Measurements from ENCODE around the gene GUCA1A. TPM values are rescaled to one million over a fixed set of nuclear protein-coding genes. Genes with fewer than 3 reads are reported as not detected.
"Not testable (repeated sequence)": the region's sequence is repeated elsewhere in the genome, so short reads cannot be mapped to it uniquely, and the experiment has no call there.

Gene GUCA1A
- total RNA-seq, 2 donors from 2014 or later: 0.14 to 0.21 TPM

DNA sequence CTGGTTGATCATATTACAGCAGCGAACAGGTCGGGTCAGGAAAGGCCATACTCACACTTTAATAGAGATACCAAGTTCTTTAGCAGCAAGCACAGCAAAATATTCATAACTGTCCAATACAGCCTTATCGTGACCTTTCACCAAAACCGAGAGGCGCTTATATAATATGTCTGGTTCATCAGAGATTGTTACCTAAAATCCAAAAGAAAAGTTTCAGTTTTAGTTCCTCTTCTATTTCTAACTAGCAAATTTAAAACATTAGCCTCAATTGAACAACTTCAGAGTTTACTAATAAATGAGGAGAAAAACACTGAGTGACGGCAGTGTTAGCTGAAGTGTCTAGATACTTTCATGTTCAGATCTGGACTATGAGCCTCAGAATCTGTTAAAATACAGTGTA, 38.6 kb downstream of the GUCA1A start:
- ATAC-seq (replicated peaks in 1 of 2): no peak
- H3K36me3 Mint-ChIP-seq (ENCODE audit: insufficient read depth in 2 of 2): peaks cover 1 to 25% of the 10 kb centered on the region in 2 donors
- DNase-seq: no peak
- H3K4me1 Mint-ChIP-seq (ENCODE audit: low read depth): peaks cover 20% of the 10 kb centered on the region
- no peaks in the 10 kb centered on the region for H3K27me3 Mint-ChIP-seq (ENCODE audit: low read depth)
- H3K27ac Mint-ChIP-seq: no peak overlapping the region
- H3K4me3 Mint-ChIP-seq: no peak overlapping the region
- H3K9me3 Mint-ChIP-seq: no peaks in the 10 kb centered on the region

DNA sequence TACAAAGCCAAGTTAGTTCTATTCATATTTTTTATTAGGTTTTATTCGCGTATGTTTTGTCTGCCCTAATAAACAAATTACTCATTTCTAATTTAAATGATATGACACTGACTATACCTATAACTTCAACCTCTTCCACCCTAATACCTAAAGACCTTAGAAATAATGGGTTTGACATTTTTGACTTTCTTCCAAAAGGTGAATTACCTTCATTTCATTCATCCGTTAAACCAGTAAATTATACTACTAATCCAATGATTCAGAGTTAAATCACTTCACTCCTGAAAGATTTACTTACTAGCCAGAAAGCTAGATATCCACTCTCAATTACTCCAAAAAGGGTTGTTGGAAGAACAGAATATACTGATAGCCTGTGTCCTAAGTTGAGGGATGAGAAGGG, 39.3 kb downstream of the GUCA1A start:
- Mint-ChIP-seq H3K27me3 (ENCODE audit: low read depth) (no peaks in the 10 kb centered on the region), H3K4me3 (no peak overlapping the region), H3K4me1 (ENCODE audit: low read depth) (peaks cover 22% of the 10 kb centered on the region), H3K36me3 (ENCODE audit: insufficient read depth in 2 of 2) (peaks cover 1 to 26% of the 10 kb centered on the region in 2 donors), H3K9me3 (no peaks in the 10 kb centered on the region), H3K27ac (peak overlapping the region; percentile 81)
- DNase-seq: no peak
- ATAC-seq (replicated peaks in 1 of 2): no peak

DNA sequence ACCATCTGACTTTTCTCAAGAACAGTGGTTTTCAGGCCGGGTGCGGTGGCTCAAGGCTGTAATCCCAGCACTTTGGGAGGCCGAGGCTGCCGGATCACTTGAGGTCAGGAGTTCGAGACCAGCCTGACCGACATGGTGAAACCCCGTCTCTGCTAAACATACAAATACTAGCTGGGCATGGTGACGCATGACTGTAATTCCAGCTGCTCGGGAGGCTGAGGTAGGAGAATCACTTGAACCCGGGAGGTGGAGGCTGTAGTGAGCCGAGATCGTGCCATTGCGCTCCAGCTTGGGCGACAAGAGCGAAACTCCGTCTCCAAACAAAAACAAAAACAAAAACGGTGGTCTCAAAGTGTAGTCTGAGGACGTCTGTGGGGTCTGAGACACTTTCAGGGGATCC, 43.3 kb downstream of the GUCA1A start:
- Mint-ChIP-seq H3K27ac (peak overlapping the region; percentile 76), H3K36me3 (ENCODE audit: insufficient read depth in 2 of 2) (peaks cover 4 to 16% of the 10 kb centered on the region in 2 donors), H3K4me3 (peak overlapping the region; percentile 79 to 85), H3K4me1 (ENCODE audit: low read depth) (peaks cover 37% of the 10 kb centered on the region)
- H3K9me3 Mint-ChIP-seq; H3K27me3 Mint-ChIP-seq (ENCODE audit: low read depth); DNase-seq; ATAC-seq (replicated peaks in 1 of 2): not testable (repeated sequence)

DNA sequence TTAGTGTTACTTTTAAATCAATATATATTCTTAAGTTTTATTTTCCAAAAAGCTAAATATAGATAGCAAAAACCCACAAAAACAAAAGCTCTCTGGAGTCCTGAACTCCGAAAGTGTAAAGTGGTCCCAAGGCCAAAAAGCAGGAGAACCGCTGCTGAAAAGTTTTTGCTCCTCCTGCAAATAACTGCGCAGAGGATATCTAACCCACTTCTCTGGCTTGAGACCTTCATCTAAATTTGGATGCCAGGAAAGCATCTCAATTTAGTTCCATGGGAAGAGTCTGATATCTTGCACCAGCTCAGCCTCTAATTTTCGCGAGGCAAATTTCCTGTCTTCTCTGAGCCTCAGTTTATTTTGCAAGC, 44.0 kb downstream of the GUCA1A start:
- no peak for ATAC-seq (replicated peaks in 1 of 2)
- Mint-ChIP-seq H3K27me3 (ENCODE audit: low read depth) (no peaks in the 10 kb centered on the region), H3K27ac (peak overlapping the region; percentile 99), H3K4me1 (ENCODE audit: low read depth) (peaks cover 40% of the 10 kb centered on the region), H3K36me3 (ENCODE audit: insufficient read depth in 2 of 2) (peaks cover 4 to 16% of the 10 kb centered on the region in 2 donors), H3K9me3 (no peaks in the 10 kb centered on the region), H3K4me3 (peak overlapping the region; percentile 85 to 98)
- no peak for DNase-seq

DNA sequence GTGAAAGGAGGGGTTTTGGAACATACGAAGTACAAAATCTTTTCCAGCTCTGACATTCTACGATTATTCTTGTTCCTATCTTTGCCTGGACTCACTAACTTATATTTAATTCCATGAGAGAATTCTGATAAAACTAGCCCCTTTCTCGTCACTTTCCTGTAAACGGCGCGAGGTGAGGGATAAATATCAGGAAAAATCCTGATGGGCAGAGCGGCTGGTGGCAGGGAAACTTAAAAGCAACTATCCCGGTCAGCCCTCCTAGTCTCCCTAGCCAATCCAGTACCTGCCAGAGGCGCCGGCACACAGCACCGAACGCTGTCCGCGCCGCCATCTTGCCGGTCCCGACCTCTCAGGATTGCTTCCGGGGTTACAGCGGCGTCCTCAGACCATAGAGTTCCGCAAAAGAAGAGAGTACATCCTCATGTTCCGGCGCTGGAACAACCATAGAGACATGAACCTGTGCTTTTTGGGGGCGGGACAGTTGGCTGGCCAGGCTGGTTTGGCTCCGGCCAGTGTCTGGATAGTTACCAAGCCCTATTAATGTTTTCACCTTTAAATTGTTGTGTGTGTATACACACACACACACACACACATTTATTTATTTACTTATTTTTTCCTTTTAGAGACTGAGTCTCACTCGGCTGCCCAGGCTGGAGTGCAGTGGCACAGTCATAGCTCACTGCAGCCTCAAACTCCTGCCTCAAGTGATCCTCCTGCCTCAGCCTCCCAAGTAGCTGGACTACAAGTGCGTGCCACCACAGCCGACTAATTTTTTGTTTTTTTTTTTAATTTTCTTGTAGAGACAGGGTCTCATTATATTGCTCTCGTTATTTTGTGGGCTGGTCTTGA, 44.6 kb downstream of the GUCA1A start, which contains the start of gene MRPS10:
MRPS10 (minus strand) TSS at position 343 of the 849 bp plus-strand sequence; CDS start at position 331, 12 bp downstream.
- no peaks in the 10 kb centered on the region for H3K27me3 Mint-ChIP-seq (ENCODE audit: low read depth)
- H3K9me3 Mint-ChIP-seq: no peaks in the 10 kb centered on the region

DNA sequence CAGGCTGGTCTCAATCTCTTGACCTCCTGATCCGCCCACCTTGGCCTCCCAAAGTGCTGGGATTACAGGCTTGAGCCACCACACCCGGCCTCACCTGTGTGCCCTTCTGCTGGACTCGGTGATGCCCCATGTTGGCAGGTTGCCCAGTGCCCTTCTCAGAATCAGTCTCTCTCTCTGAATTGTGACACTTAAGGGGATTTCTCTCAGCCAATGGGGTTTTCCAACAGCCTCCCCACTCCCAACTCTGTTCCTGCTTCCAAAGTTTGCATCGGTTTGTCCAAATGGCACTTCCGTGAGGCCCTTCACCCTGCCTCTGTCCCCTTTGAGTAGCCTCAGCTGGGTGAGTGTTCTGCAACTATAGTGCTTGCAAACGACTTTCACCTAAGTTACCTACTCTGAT, 47.6 kb downstream of the GUCA1A start:
- no peaks in the 10 kb centered on the region for H3K9me3 Mint-ChIP-seq
- ATAC-seq (replicated peaks in 1 of 2): no peak
- peaks cover 3 to 4% of the 10 kb centered on the region in 2 donors for H3K36me3 Mint-ChIP-seq (ENCODE audit: insufficient read depth in 2 of 2)
- H3K27me3 Mint-ChIP-seq (ENCODE audit: low read depth): no peaks in the 10 kb centered on the region
- H3K4me1 Mint-ChIP-seq (ENCODE audit: low read depth): peaks cover 48% of the 10 kb centered on the region
- H3K4me3 Mint-ChIP-seq: peak overlapping the region in 1 of 2 donors; percentile 5
- H3K27ac Mint-ChIP-seq: peak overlapping the region; percentile 2
- peak in 1 of 2 donors; percentile 28 for DNase-seq

More for the DNA sequence above, 44.6 kb downstream of the GUCA1A start, which contains the start of gene MRPS10:
- Mint-ChIP-seq H3K27ac (peak within 1 kb of the TSS; percentile 99), H3K4me1 (ENCODE audit: low read depth) (peaks cover 40% of the 10 kb centered on the region), H3K36me3 (ENCODE audit: insufficient read depth in 2 of 2) (peaks cover 4 to 11% of the 10 kb centered on the region in 2 donors), H3K4me3 (peak within 1 kb of the TSS; percentile 85 to 98)
- ATAC-seq (replicated peaks in 1 of 2): peak; percentile 99
- DNase-seq: peak; percentile 90 to 93

DNA sequence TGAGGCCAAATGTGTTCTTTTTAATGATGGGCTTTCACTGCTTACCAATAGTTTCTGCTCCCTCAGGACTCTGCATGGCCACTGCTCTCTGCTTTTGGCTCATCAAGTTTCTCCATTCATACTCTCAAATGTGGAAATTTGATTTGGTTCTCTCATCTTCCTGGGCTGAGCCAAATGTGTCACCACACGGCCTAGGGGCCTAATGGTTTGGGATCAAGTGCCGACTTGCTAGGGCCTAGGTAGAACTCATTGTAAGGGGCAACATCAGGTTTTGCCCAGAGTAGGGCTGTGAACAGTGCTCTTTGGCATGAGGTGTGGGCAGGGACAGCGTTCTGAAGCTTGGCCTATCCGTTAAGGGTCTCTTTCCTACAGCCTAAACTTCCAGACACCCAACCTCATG, 48.4 kb downstream of the GUCA1A start:
- peak overlapping the region; percentile 75 for H3K27ac Mint-ChIP-seq
- peaks cover 41% of the 10 kb centered on the region for H3K4me1 Mint-ChIP-seq (ENCODE audit: low read depth)
- H3K4me3 Mint-ChIP-seq: no peak overlapping the region

DNA sequence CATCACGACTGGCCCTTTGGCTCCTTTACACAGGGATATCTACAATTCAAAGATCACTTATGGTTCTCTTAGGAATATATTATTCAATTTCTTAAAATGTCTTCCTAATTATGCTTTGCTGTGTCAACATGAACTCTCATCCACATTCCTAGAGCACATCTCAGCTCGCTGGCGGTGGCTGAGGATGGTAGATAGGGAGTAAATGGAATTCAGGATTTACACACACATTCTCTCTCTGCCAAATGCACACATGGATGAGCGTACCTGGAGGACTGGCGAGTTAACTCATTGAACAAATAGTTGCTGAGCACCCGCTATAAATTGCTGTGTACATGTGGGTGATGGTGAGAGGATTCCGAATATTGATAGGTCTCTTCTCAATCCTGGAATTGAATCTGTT, 49.3 kb downstream of the GUCA1A start:
- DNase-seq (no peak), ATAC-seq (replicated peaks in 1 of 2) (no peak)
- Mint-ChIP-seq H3K27ac (no peak overlapping the region), H3K27me3 (ENCODE audit: low read depth) (no peaks in the 10 kb centered on the region), H3K4me3 (no peak overlapping the region), H3K36me3 (ENCODE audit: insufficient read depth in 2 of 2) (peaks cover 3% of the 10 kb centered on the region in 2 donors), H3K4me1 (ENCODE audit: low read depth) (peaks cover 37% of the 10 kb centered on the region), H3K9me3 (no peaks in the 10 kb centered on the region)

More for the DNA sequence above, 48.4 kb downstream of the GUCA1A start:
- H3K27me3 Mint-ChIP-seq (ENCODE audit: low read depth): no peaks in the 10 kb centered on the region
- H3K9me3 Mint-ChIP-seq: no peaks in the 10 kb centered on the region
- DNase-seq: no peak
- ATAC-seq (replicated peaks in 1 of 2): no peak
- peaks cover 3 to 4% of the 10 kb centered on the region in 2 donors for H3K36me3 Mint-ChIP-seq (ENCODE audit: insufficient read depth in 2 of 2)

DNA sequence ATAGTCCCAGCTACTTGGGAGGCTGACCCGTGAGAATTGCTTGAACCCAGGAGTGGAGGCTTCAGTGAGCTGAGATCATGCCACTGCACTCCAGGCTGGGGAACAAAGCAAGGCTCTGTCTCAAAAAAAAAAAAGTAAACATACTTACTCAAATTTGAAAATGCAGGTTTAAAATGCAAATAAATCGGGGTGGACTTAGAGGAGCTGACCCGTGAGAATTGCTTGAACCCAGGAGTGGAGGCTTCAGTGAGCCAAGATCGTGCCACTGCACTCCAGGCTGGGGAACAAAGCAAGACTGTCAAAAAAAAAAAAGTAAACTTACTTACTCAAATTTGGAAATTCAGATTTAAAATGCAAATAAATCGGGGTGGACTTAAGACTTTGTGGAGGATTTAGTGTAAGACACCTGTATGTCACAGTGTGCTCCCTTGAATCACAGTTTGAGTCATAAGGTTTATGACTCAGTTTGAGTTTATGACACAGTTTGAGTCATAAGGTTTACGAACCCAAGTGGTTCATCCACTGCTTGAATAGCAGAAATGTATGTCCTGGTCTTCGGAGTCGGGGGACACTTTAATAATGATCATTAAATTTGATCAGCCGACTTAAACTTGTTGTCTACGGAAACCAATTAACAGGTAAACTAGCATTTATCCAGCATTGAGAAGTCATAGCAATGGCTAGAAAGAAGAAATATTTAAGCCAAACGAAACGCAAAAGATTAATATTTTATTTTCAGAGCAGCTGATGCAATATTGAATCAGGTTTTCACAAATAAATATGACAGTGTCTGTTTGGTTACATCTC, 51.3 kb downstream of the GUCA1A start:
- peaks cover 34% of the 10 kb centered on the region for H3K4me1 Mint-ChIP-seq (ENCODE audit: low read depth)
- peak overlapping the region; percentile 62 to 88 for H3K4me3 Mint-ChIP-seq
- peak overlapping the region; percentile 88 for H3K27ac Mint-ChIP-seq
- H3K36me3 Mint-ChIP-seq (ENCODE audit: insufficient read depth in 2 of 2): peaks cover 0 to 1% of the 10 kb centered on the region in 2 donors
- DNase-seq: peak; percentile 24 to 38
- H3K27me3 Mint-ChIP-seq (ENCODE audit: low read depth): no peaks in the 10 kb centered on the region
- peak; percentile 99 for ATAC-seq (replicated peaks in 1 of 2)
- no peaks in the 10 kb centered on the region for H3K9me3 Mint-ChIP-seq

DNA sequence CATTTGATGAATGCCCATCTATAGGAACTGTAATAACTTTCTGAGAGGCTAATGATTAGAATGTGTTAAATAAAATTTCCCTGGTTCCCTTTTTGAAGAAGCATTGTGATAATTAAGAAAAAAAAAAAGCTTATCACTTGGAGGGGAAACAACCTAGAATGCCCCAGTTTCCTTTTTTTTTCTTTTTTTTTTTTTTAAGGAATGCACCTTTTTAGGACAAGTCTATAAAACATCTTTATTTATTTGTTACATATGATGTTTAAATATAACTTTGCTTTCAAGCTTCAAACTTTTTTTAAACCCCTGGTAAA, 51.8 kb downstream of the GUCA1A start:
- H3K27ac Mint-ChIP-seq: peak overlapping the region; percentile 88
- H3K4me1 Mint-ChIP-seq (ENCODE audit: low read depth): peaks cover 36% of the 10 kb centered on the region
- H3K9me3 Mint-ChIP-seq: no peaks in the 10 kb centered on the region
- DNase-seq: no peak
- H3K4me3 Mint-ChIP-seq: peak overlapping the region in 1 of 2 donors; percentile 88
- ATAC-seq (replicated peaks in 1 of 2): no peak
- no peaks in the 10 kb centered on the region for H3K27me3 Mint-ChIP-seq (ENCODE audit: low read depth)
- peaks cover 0 to 1% of the 10 kb centered on the region in 2 donors for H3K36me3 Mint-ChIP-seq (ENCODE audit: insufficient read depth in 2 of 2)

DNA sequence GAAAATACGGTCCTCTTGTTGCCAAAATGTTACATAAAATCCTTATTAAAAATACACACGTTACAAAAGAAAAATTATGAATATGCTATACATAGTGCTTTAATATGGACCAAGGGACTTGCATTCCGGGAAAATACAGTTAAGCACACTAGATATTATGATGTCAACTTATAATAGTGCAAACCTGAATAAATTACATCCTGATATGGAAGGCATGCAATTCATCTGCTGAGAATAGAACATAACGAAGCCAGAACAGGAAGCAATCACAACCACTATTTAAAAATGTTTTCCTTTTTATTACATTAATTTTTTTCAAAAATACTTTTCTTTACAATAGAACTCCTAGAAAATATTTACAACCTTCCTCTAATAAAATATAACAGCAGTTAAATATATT, 52.3 kb downstream of the GUCA1A start:
- DNase-seq (no peak), ATAC-seq (replicated peaks in 1 of 2) (no peak)
- H3K27ac Mint-ChIP-seq: no peak overlapping the region
- peaks cover 39% of the 10 kb centered on the region for H3K4me1 Mint-ChIP-seq (ENCODE audit: low read depth)
- H3K9me3 Mint-ChIP-seq: no peaks in the 10 kb centered on the region
- no peaks in the 10 kb centered on the region for H3K27me3 Mint-ChIP-seq (ENCODE audit: low read depth)
- H3K4me3 Mint-ChIP-seq: no peak overlapping the region
- peaks cover 1% of the 10 kb centered on the region in 2 donors for H3K36me3 Mint-ChIP-seq (ENCODE audit: insufficient read depth in 2 of 2)

DNA sequence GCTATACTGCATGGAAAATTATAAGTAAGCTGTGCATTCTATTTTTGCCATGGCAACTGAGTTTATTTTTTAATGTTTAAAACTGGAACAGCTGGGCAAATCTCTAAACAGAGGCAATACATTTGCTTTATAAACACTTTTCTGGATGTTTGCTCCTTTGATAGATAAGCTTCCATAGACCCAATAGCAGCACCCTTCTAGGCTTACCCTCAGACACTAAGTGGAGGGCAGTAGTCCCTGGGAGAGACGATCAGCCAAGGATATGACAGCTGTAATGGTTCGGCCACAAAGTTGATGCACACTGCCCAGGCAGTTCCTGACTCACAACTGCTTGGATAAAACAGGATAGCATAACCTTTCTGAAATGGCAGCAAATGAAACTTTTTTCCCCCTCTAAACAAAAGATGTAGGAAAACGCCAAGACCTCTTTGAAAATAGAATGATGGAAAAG, 53.0 kb downstream of the GUCA1A start:
- ATAC-seq (replicated peaks in 1 of 2) (no peak), DNase-seq (no peak)
- Mint-ChIP-seq H3K4me3 (no peak overlapping the region), H3K36me3 (ENCODE audit: insufficient read depth in 2 of 2) (peaks cover 1% of the 10 kb centered on the region in 2 donors), H3K9me3 (no peaks in the 10 kb centered on the region), H3K27me3 (ENCODE audit: low read depth) (no peaks in the 10 kb centered on the region), H3K4me1 (ENCODE audit: low read depth) (peaks cover 33% of the 10 kb centered on the region), H3K27ac (no peak overlapping the region)

DNA sequence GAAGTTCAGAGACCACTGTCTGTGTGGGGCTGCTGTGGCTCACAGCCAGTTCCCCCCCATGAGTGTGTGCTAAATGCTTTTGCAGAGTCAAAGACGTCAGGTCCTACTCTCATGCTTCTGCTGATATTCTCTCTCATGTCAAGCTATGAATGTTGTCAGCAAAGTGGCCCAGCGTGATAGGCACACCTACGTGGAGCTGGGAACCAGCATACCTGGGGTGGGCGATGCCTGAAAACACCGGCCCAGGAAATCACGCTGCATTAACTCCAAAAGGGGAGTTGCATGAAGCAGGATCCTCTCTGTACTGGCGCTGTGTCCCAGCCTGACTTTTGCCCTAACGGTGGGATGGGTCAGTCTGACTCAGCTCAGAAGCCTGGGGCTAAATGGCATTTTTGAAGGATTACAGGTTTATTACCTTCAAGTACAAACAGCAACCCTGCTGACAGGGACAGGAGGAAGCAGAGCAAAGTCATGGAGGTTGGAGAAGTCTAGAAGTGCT, 53.5 kb downstream of the GUCA1A start:
- Mint-ChIP-seq H3K27me3 (ENCODE audit: low read depth) (no peaks in the 10 kb centered on the region), H3K4me3 (no peak overlapping the region), H3K9me3 (no peaks in the 10 kb centered on the region), H3K36me3 (ENCODE audit: insufficient read depth in 2 of 2) (peaks cover 1% of the 10 kb centered on the region in 2 donors), H3K4me1 (ENCODE audit: low read depth) (peaks cover 29% of the 10 kb centered on the region), H3K27ac (no peak overlapping the region)
- ATAC-seq (replicated peaks in 1 of 2) (no peak), DNase-seq (no peak)

Measured in activated T-cell treated with anti-CD3 and anti-CD28 coated beads, Interleukin-2, amount 50 U/mL, for 72 hours (primary cell).